Measurements from ENCODE around the gene PLEKHG3. TPM values are rescaled to one million over a fixed set of nuclear protein-coding genes. Genes with fewer than 3 reads are reported as not detected.

The PLEKHG3 gene
- total RNA-seq, 2 experiments from 2014 or later: not detected

DNA sequence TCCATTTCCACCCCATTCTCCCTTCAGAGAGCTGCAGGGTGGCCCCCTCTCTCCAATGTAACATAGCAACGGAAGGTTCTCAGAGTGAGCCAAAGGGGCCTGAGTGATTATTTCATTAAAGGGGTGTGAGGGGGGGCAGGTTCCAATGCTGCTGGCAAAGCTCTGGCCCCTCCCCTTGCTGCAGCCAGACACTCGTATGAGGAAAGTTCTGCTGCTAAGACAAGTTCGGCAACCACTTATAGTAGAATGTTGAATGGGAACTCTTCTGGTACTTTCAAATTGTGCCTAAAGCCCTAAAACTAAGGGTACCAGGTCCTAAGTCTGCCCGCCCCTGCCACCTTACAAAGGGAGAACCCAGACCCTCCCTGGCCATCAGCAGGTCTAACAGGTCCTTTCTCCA, 49.8 kb downstream of the PLEKHG3 start:
- Histone ChIP-seq H3K27ac (ENCODE audit: low read depth, low read length, poor library complexity, severe bottlenecking) (no peak overlapping the region), H4K20me1 (ENCODE audit: insufficient read depth, low read length) (no peaks in the 10 kb centered on the region), H2AFZ (ENCODE audit: low read length) (no peak overlapping the region), H3K79me2 (ENCODE audit: insufficient read depth, low read depth, low read length) (no peaks in the 10 kb centered on the region), H3K4me1 (ENCODE audit: insufficient read depth, low read length, poor library complexity, severe bottlenecking) (no peaks in the 10 kb centered on the region), H3K4me3 (ENCODE audit: low read depth, low read length, poor library complexity, severe bottlenecking) (no peak overlapping the region), H3K4me2 (ENCODE audit: low read length) (no peak overlapping the region), H3K9me2 (ENCODE audit: insufficient read depth, low read length) (no peaks in the 10 kb centered on the region), H3K9me3 (ENCODE audit: low read length) (no peaks in the 10 kb centered on the region), H3K36me3 (ENCODE audit: insufficient read depth, low read length) (no peaks in the 10 kb centered on the region)
- TF ChIP-seq CTCF (conservative IDR thresholded peaks at IDR 0.05; ENCODE audit: low read length): no peak
- ChIA-PET POLR2A (no interaction called here), CTCF (ENCODE audit: unreplicated experiment) (no interaction called here)
- intact Hi-C loops (cut with micrococcal nuclease; ENCODE audit: unreplicated experiment): no loop called here
- DNase-seq (ENCODE audit: low spot score): no peak
- BruUV-seq (replicated peaks): no TSS peak

DNA sequence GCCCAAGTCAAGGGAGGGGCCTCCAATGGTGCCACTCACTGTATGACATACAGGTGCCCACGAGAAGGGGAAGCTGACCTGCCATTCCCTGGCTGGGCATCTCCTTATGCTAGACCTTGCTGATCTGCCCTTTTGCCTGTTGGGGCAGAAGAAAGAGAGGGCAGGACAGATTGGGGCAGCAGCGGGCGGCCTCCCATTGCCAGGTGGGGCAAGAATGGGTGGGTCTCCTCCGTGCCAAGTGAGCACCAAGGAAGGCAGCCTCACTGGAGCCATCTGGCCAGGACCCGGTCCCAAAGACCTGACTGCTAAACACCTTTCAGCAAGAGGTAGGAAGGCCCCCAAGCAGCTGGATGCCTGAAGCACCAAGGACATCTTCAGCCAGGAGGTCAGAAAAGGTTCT, 50.5 kb downstream of the PLEKHG3 start:
- intact Hi-C loops (cut with micrococcal nuclease; ENCODE audit: unreplicated experiment): no loop called here
- CTCF ChIA-PET (ENCODE audit: unreplicated experiment): no interaction called here
- POLR2A ChIA-PET: no interaction called here
- H3K4me3 ChIP-seq (ENCODE audit: low read depth, low read length, poor library complexity, severe bottlenecking): no peak overlapping the region
- TF ChIP-seq CTCF (conservative IDR thresholded peaks at IDR 0.05; ENCODE audit: low read length): no peak
- TF ChIP-seq EZH2phosphoT487 (IDR thresholded peaks at IDR 0.05; ENCODE audit: borderline replicate concordance, low read depth, low read length): no peak
- no peak overlapping the region for H3K27ac ChIP-seq (ENCODE audit: low read depth, low read length, poor library complexity, severe bottlenecking)
- BruUV-seq (replicated peaks): no TSS peak
- H3K4me2 ChIP-seq (ENCODE audit: low read length): no peak overlapping the region
- no peaks in the 10 kb centered on the region for H3K9me3 ChIP-seq (ENCODE audit: low read length)
- no peak for DNase-seq (ENCODE audit: low spot score)
- no peaks in the 10 kb centered on the region for H3K79me2 ChIP-seq (ENCODE audit: insufficient read depth, low read depth, low read length)
- no peak overlapping the region for H2AFZ ChIP-seq (ENCODE audit: low read length)
- no peaks in the 10 kb centered on the region for H3K36me3 ChIP-seq (ENCODE audit: insufficient read depth, low read length)
- H3K4me1 ChIP-seq (ENCODE audit: insufficient read depth, low read length, poor library complexity, severe bottlenecking): no peaks in the 10 kb centered on the region
- H3K9me2 ChIP-seq (ENCODE audit: insufficient read depth, low read length): no peaks in the 10 kb centered on the region
- H4K20me1 ChIP-seq (ENCODE audit: insufficient read depth, low read length): no peaks in the 10 kb centered on the region

GRCh38 chr14:64755781-64756221, 51.6 kb downstream of the PLEKHG3 start:
- no peaks in the 10 kb centered on the region for H3K9me3 ChIP-seq (ENCODE audit: low read length)
- no peak for DNase-seq (ENCODE audit: low spot score)
- H3K9me2 ChIP-seq (ENCODE audit: insufficient read depth, low read length): no peaks in the 10 kb centered on the region
- no peaks in the 10 kb centered on the region for H3K79me2 ChIP-seq (ENCODE audit: insufficient read depth, low read depth, low read length)
- H3K4me1 ChIP-seq (ENCODE audit: insufficient read depth, low read length, poor library complexity, severe bottlenecking): no peaks in the 10 kb centered on the region
- BruUV-seq (replicated peaks): no TSS peak
- no peak overlapping the region for H2AFZ ChIP-seq (ENCODE audit: low read length)
- H3K27ac ChIP-seq (ENCODE audit: low read depth, low read length, poor library complexity, severe bottlenecking): no peak overlapping the region
- no peaks in the 10 kb centered on the region for H4K20me1 ChIP-seq (ENCODE audit: insufficient read depth, low read length)
- no peak for TF ChIP-seq CTCF (conservative IDR thresholded peaks at IDR 0.05; ENCODE audit: low read length)
- TF ChIP-seq EZH2phosphoT487 (IDR thresholded peaks at IDR 0.05; ENCODE audit: borderline replicate concordance, low read depth, low read length): no peak
- ChIA-PET CTCF (ENCODE audit: unreplicated experiment) (no interaction called here), POLR2A (no interaction called here)
- H3K36me3 ChIP-seq (ENCODE audit: insufficient read depth, low read length): no peaks in the 10 kb centered on the region
- H3K4me3 ChIP-seq (ENCODE audit: low read depth, low read length, poor library complexity, severe bottlenecking): no peak overlapping the region
- intact Hi-C loops (cut with micrococcal nuclease; ENCODE audit: unreplicated experiment): no loop called here
- H3K4me2 ChIP-seq (ENCODE audit: low read length): no peak overlapping the region

All from OCI-LY7 (cell line).